ENCODE data around the gene DNAJC21. TPM values are rescaled to one million over a fixed set of nuclear protein-coding genes. Genes with fewer than 3 reads are reported as not detected.

The DNAJC21 gene
- total RNA-seq, 2 donors from 2014 or later, result 30.6 to 36.5 TPM

DNA sequence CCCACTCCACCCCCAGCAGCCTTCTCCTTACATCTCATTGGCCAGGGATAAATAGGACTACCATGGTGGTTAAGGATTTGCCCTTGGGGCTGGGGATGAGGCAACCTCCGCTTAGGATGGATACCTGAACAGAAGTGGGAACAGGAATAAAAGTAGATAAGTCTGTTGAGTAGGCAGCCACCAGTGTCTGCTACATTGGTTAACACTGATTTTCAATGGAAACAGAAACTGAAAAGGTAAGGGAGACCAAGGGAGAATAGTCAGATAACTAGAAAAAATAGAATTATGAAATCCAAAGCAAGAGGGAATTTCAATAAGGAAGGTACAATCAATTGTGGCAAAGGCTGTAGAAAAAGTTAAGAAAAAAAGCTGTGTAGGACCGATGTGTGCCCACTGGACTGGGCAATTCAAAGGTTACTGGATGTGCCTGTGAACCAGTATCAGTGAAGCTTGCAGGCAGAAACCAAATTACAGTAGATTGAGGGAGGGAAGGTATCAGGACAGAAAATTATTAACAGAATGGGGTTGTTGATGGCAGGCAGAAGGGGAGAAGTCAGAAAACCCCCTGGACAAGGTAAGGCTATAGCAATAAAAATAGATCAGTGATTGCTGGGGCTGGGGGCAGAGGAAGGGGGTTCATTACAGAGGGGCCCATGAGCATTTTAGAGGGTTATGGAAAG is 48.7 kb downstream of the DNAJC21 start:
- Histone ChIP-seq H3K4me3 (no peak overlapping the region), H3K36me3 (no peaks in the 10 kb centered on the region), H3K9me3 (no peaks in the 10 kb centered on the region), H3K27me3 (replicated peaks; ENCODE audit: insufficient read depth) (no peaks in the 10 kb centered on the region), H3K27ac (no peak overlapping the region), H3K4me1 (replicated peaks) (no peaks in the 10 kb centered on the region)
- WGBS, result 48% methylated on average over 2 of the region's 2 CpGs
- no peak for DNase-seq (ENCODE audit: low spot score)
- TF ChIP-seq POLR2AphosphoS5 (IDR thresholded peaks at IDR 0.05) (no peak), POLR2A (IDR thresholded peaks at IDR 0.05) (no peak)
- TF ChIP-seq, protein P1, sequence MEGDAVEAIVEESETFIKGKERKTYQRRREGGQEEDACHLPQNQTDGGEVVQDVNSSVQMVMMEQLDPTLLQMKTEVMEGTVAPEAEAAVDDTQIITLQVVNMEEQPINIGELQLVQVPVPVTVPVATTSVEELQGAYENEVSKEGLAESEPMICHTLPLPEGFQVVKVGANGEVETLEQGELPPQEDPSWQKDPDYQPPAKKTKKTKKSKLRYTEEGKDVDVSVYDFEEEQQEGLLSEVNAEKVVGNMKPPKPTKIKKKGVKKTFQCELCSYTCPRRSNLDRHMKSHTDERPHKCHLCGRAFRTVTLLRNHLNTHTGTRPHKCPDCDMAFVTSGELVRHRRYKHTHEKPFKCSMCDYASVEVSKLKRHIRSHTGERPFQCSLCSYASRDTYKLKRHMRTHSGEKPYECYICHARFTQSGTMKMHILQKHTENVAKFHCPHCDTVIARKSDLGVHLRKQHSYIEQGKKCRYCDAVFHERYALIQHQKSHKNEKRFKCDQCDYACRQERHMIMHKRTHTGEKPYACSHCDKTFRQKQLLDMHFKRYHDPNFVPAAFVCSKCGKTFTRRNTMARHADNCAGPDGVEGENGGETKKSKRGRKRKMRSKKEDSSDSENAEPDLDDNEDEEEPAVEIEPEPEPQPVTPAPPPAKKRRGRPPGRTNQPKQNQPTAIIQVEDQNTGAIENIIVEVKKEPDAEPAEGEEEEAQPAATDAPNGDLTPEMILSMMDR (IDR thresholded peaks at IDR 0.05), result no peak
- intact Hi-C loops (cut with DNase I), result no loop called here

DNA sequence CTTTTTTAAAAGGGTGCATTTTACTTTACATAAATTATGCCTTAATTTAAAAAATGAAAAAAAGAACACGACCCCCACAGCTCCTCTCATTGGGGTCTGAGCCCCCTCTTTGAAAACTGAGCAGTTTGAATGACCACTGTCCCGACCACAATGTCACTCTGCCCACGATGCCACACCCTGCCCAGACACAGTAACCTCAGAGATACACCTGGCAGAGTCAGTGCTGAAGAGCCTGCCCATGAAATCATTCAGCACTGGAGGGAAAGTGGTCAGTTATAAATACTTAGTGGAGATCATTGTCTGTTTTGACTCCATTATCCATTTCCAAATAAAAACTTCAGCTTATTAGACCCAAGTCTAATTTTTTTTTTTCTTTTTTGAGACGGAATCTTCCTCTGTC is 49.3 kb downstream of the DNAJC21 start:
- DNase-seq (ENCODE audit: low spot score), result no peak
- Histone ChIP-seq H3K36me3 (no peaks in the 10 kb centered on the region), H3K4me1 (replicated peaks) (no peaks in the 10 kb centered on the region), H3K27ac (no peak overlapping the region), H3K9me3 (no peaks in the 10 kb centered on the region), H3K27me3 (replicated peaks; ENCODE audit: insufficient read depth) (no peaks in the 10 kb centered on the region), H3K4me3 (no peak overlapping the region)
- intact Hi-C loops (cut with DNase I), result no loop called here
- 66% methylated on average over 4 of the region's 4 CpGs for WGBS
- TF ChIP-seq, protein P1 (IDR thresholded peaks at IDR 0.05), result no peak
- TF ChIP-seq POLR2AphosphoS5 (IDR thresholded peaks at IDR 0.05), result no peak
- no peak for TF ChIP-seq POLR2A (IDR thresholded peaks at IDR 0.05)

- intact Hi-C loops (cut with DNase I), result no loop called here
- no peak overlapping the region for H3K4me3 ChIP-seq
These were observed 53.5 kb downstream of the DNAJC21 start for GRCh38 chr5:34982823-34983222.

GRCh38 chr5:34986965-34987364 is 57.6 kb downstream of the DNAJC21 start:
- H3K27me3 ChIP-seq (replicated peaks; ENCODE audit: insufficient read depth), result no peaks in the 10 kb centered on the region
- no peaks in the 10 kb centered on the region for H3K4me1 ChIP-seq (replicated peaks)
- intact Hi-C loops (cut with DNase I), result no loop called here
- no peak overlapping the region for H3K4me3 ChIP-seq
- no peak for DNase-seq (ENCODE audit: low spot score)
- no peak overlapping the region for H3K27ac ChIP-seq
- no peaks in the 10 kb centered on the region for H3K9me3 ChIP-seq
- TF ChIP-seq POLR2A (IDR thresholded peaks at IDR 0.05) (no peak), POLR2AphosphoS5 (IDR thresholded peaks at IDR 0.05) (no peak)
- TF ChIP-seq, protein P1 (IDR thresholded peaks at IDR 0.05), result no peak
- WGBS, result 85% methylated on average over 1 of the region's 1 CpG
- no peaks in the 10 kb centered on the region for H3K36me3 ChIP-seq

More at GRCh38 chr5:34982823-34983222, 53.5 kb downstream of the DNAJC21 start:
- WGBS, result 89% methylated on average over 4 of the region's 4 CpGs
- no peak for DNase-seq (ENCODE audit: low spot score)
- H3K36me3 ChIP-seq, result no peaks in the 10 kb centered on the region
- no peaks in the 10 kb centered on the region for H3K9me3 ChIP-seq
- H3K4me1 ChIP-seq (replicated peaks), result no peaks in the 10 kb centered on the region
- H3K27me3 ChIP-seq (replicated peaks; ENCODE audit: insufficient read depth), result no peaks in the 10 kb centered on the region
- TF ChIP-seq, protein P1 (IDR thresholded peaks at IDR 0.05), result no peak
- no peak for TF ChIP-seq POLR2A (IDR thresholded peaks at IDR 0.05)
- no peak for TF ChIP-seq POLR2AphosphoS5 (IDR thresholded peaks at IDR 0.05)
- H3K27ac ChIP-seq, result no peak overlapping the region
